Naive thymus-derived CD4-positive, alpha-beta T cell (primary cell): ENCODE results near the gene ATP7B. TPM values are rescaled to one million over a fixed set of nuclear protein-coding genes. Genes with fewer than 3 reads are reported as not detected.

ENCODE experiments used
- ATAC-seq: fragments of 150-1000 bp; cut with Tn5 transposase; 2 replicates; pipeline ENCODE4 v1.10.0; 2021; ENCODE audit warnings: mild to moderate bottlenecking, moderate library complexity
- CTCF ChIA-PET: fragments of 350-600 bp; sonication (Branson Sonifier 250); formaldehyde crosslinking; loops from one replicate; lab custom pipeline; 2021; ENCODE audit warnings: antibody characterized with exemption; lab: Charles Lee
- POLR2A ChIA-PET: fragments of 350-600 bp; sonication (Branson Sonifier 250); formaldehyde crosslinking; loops from one replicate; lab custom pipeline; 2021; ENCODE audit warnings: antibody characterized with exemption, inconsistent platforms; lab: Charles Lee
- DNase-seq, 9 donors: peaks; one replicate each; pipeline versions ENCODE4 v3.0.0 to v3.0.0-alpha.2; 2020 to 2022; ENCODE audit warnings: mixed read lengths in 1 of 9
- H3K27ac ChIP-seq: one replicate; pipeline ENCODE4 v1.7.0; 2013; ENCODE audit warnings: mild to moderate bottlenecking, low read depth, low read length, moderate library complexity
- H3K27me3 ChIP-seq, 2 donors: one replicate each; pipeline ENCODE4 v1.7.0; 2013; ENCODE audit warnings: low read length in 2 of 2, mild to moderate bottlenecking in 2 of 2, moderate library complexity in 2 of 2; ENCODE audit not compliant: control insufficient read depth in 2 of 2, insufficient read depth in 2 of 2
- H3K36me3 ChIP-seq, 3 experiments: 1 replicate in 2 of 3; 2 replicates in 1 of 3; pipeline ENCODE4 v1.7.0; 2013; ENCODE audit warnings: low read length in 3 of 3, mild to moderate bottlenecking in 3 of 3, moderate library complexity in 1 of 3; ENCODE audit not compliant: insufficient read depth in 3 of 3, control insufficient read depth in 2 of 3
- H3K4me1 ChIP-seq, 2 donors: one replicate each; pipeline ENCODE4 v1.7.0; 2013; ENCODE audit warnings: low read length in 2 of 2, mild to moderate bottlenecking in 2 of 2, moderate library complexity in 1 of 2; ENCODE audit not compliant: control insufficient read depth in 2 of 2, insufficient read depth in 2 of 2
- H3K4me3 ChIP-seq: 2 replicates; pipeline ENCODE4 v1.7.0; 2013; ENCODE audit warnings: mild to moderate bottlenecking, low read length
- H3K9me3 ChIP-seq, 3 experiments: 1 replicate in 2 of 3; 2 replicates in 1 of 3; pipeline ENCODE4 v1.7.0; 2013; ENCODE audit warnings: low read length in 3 of 3; ENCODE audit not compliant: control insufficient read depth in 2 of 3
- H3K27ac Mint-ChIP-seq, 9 donors: one replicate each; pipeline ENCODE4 v1.8.0; 2020 to 2022; ENCODE audit warnings: mixed read lengths in 9 of 9, mild to moderate bottlenecking in 8 of 9, moderate library complexity in 5 of 9, inconsistent platforms in 2 of 9
- H3K27me3 Mint-ChIP-seq, 5 donors: one replicate each; pipeline ENCODE4 v1.8.0; 2021 to 2022; ENCODE audit warnings: mixed read lengths in 5 of 5, mild to moderate bottlenecking in 1 of 5
- H3K36me3 Mint-ChIP-seq, 5 donors: one replicate each; pipeline ENCODE4 v1.8.0; 2020 to 2022; ENCODE audit warnings: mixed read lengths in 5 of 5, mild to moderate bottlenecking in 3 of 5, inconsistent platforms in 1 of 5
- H3K4me1 Mint-ChIP-seq, 7 donors: one replicate each; pipeline ENCODE4 v1.8.0; 2020 to 2022; ENCODE audit warnings: mixed read lengths in 7 of 7, mild to moderate bottlenecking in 3 of 7, inconsistent platforms in 1 of 7
- H3K4me3 Mint-ChIP-seq, 10 donors: one replicate each; pipeline ENCODE4 v1.8.0; 2020 to 2022; ENCODE audit warnings: mild to moderate bottlenecking in 10 of 10, mixed read lengths in 10 of 10, moderate library complexity in 6 of 10, inconsistent platforms in 2 of 10
- H3K9me3 Mint-ChIP-seq, 11 donors: one replicate each; pipeline ENCODE4 v1.8.0; 2020 to 2022; ENCODE audit warnings: mixed read lengths in 11 of 11, mild to moderate bottlenecking in 4 of 11, inconsistent platforms in 1 of 11, moderate library complexity in 1 of 11
- intact Hi-C, 2 donors: fragments of 100-400 bp; cut with micrococcal nuclease; formaldehyde crosslinking; loops; one replicate each; pipeline ENCODE4 v1.15.1; 2023
- polyA plus RNA-seq, 2 donors: library from polyadenylated mRNA; unstranded; fragments of 300-500 nt; fragmentation: Illumina TruSeq; gene quantifications; one replicate each; pipeline ENCODE4 v1.2.3, GENCODE V29; 2021
- total RNA-seq, 6 experiments: library from RNA in 5 of 6; stranded (reverse) in 5 of 6; gene quantifications; 1 replicate in 5 of 6; 2 replicates in 1 of 6; pipeline ENCODE4 v1.2.3 and lab custom pipeline; 2021 to 2026

Gene ATP7B
- total and polyA plus RNA-seq, 7 experiments from 2014 or later = 0.18 to 1.4 (median 1.3) TPM

DNA sequence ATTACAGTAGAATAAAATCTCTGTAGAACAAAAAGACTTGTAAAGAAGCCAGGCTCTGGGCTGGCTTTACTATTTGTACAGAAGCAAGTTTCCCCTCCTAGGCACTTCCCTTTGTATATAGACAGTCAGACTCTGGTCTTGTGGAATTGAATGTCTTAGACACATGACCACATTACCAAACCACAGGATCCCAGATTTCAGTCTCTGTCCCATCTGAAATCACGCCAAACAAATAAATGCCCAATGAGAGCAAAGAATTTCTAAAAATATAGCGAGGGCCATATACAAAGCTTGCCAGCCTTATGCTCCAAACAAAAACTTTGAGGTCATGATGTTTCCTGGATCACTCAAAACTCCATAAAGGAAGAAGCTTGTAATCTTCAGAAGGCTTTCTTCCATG, 125.6 kb downstream of the ATP7B start:
- POLR2A ChIA-PET = no interaction called here
- Mint-ChIP-seq H3K4me1 (no peaks in the 10 kb centered on the region), H3K9me3 (peaks cover 0 to 33% (median 9%) of the 10 kb centered on the region in 11 donors), H3K36me3 (peaks cover 0 to 11% (median 4%) of the 10 kb centered on the region in 5 donors), H3K4me3 (no peak overlapping the region), H3K27me3 (peaks cover 0 to 13% (median 3%) of the 10 kb centered on the region in 5 donors), H3K27ac (no peak overlapping the region)
- no peaks in the 10 kb centered on the region for H3K36me3 ChIP-seq
- intact Hi-C loops = no loop called here
- no peak overlapping the region for H3K4me3 ChIP-seq
- H3K27me3 ChIP-seq = no peaks in the 10 kb centered on the region
- DNase-seq = no peak
- no peak for ATAC-seq
- H3K27ac ChIP-seq = no peak overlapping the region
- no peaks in the 10 kb centered on the region for H3K4me1 ChIP-seq
- CTCF ChIA-PET = no interaction called here
- no peaks in the 10 kb centered on the region for H3K9me3 ChIP-seq

DNA sequence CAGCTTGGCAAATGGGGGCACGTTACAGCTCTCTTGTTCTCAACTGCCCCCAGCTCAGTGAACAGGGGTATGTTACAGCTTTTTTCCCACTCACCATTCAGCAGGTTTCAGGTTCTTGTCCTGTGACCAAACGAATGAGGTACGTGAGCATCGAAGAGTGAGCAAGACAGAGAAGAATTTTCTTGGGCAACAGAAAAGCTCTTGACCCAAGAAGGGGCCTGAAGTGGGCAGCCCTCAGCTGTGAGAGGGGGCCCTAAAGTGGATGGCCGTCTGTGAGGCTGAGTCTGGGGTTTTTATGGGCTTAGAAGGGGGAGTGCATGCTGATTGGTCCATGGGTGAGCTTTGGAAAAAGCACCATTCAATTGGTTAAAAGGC, 128.0 kb downstream of the ATP7B start:
- H3K27me3 ChIP-seq = no peaks in the 10 kb centered on the region
- DNase-seq = no peak
- H3K4me3 ChIP-seq = no peak overlapping the region
- H3K9me3 Mint-ChIP-seq = peaks cover 0 to 33% (median 9%) of the 10 kb centered on the region in 11 donors
- intact Hi-C loops = no loop called here
- H3K4me1 ChIP-seq = no peaks in the 10 kb centered on the region
- ChIA-PET CTCF (no interaction called here), POLR2A (no interaction called here)
- no peak for ATAC-seq
- H3K36me3 Mint-ChIP-seq = peaks cover 0 to 11% (median 4%) of the 10 kb centered on the region in 5 donors
- H3K4me3 Mint-ChIP-seq = no peak overlapping the region
- no peak overlapping the region for H3K27ac Mint-ChIP-seq
- no peak overlapping the region for H3K27ac ChIP-seq
- H3K4me1 Mint-ChIP-seq = no peaks in the 10 kb centered on the region
- no peaks in the 10 kb centered on the region for H3K9me3 ChIP-seq
- no peaks in the 10 kb centered on the region for H3K36me3 ChIP-seq
- H3K27me3 Mint-ChIP-seq = peaks cover 0 to 8% (median 0%) of the 10 kb centered on the region in 5 donors

Other genes with a start within 250 kb of the ATP7B start
- 10 to 100 TPM in 4 of 5 experiments, 1 to 10 TPM in 1; 6.7 to 25.3 (median 20.1) TPM for gene DHRS12, start 207.3 kb downstream of the ATP7B start, total RNA-seq
- gene DHRS12, start 207.3 kb downstream of the ATP7B start, polyA plus RNA-seq = 10 to 100 TPM; 24.8 to 27.1 TPM
- gene TMEM272, start 166.3 kb downstream of the ATP7B start, total RNA-seq = 10 to 100 TPM in 2 of 5 experiments, 1 to 10 TPM in 2, under 1 TPM in 1; 0.19 to 23.3 (median 5.9) TPM
- gene TMEM272, start 166.3 kb downstream of the ATP7B start, polyA plus RNA-seq = under 1 TPM; 0.74 to 0.75 TPM
- gene CCDC70, start 149.5 kb downstream of the ATP7B start, total RNA-seq = not detected
- not detected for gene CCDC70, start 149.5 kb downstream of the ATP7B start, polyA plus RNA-seq
- gene ALG11, start 948 bp upstream of the ATP7B start, total RNA-seq = 10 to 100 TPM; 29.3 to 45.6 (median 38.3) TPM
- gene ALG11, start 948 bp upstream of the ATP7B start, polyA plus RNA-seq = 10 to 100 TPM; 22.6 to 31.5 TPM
- 10 to 100 TPM in 3 of 5 experiments, 1 to 10 TPM in 2; 4.2 to 17.2 (median 12.9) TPM for gene UTP14C, start 13.2 kb upstream of the ATP7B start, total RNA-seq
- gene UTP14C, start 13.2 kb upstream of the ATP7B start, polyA plus RNA-seq = 1 to 10 TPM; 2.0 to 3.5 TPM
- not detected for gene NEK5, start 117.6 kb upstream of the ATP7B start, total RNA-seq
- gene NEK5, start 117.6 kb upstream of the ATP7B start, polyA plus RNA-seq = under 1 TPM in 1 of 2 donors, not detected in 1; 0.14 TPM
- gene NEK3, start 148.1 kb upstream of the ATP7B start, total RNA-seq = 1 to 10 TPM; 4.4 to 7.8 (median 4.5) TPM
- 10 to 100 TPM in 1 of 2 donors, 1 to 10 TPM in 1; 5.0 to 17.5 TPM for gene NEK3, start 148.1 kb upstream of the ATP7B start, polyA plus RNA-seq